H1 (cell line): ENCODE results near the gene NR3C2. TPM values are rescaled to one million over a fixed set of nuclear protein-coding genes. Genes with fewer than 3 reads are reported as not detected.

Source experiments
- CTBP2 ChIP-seq: IDR thresholded peaks from 2 replicates; pipeline ENCODE4 v1.7.0; 2011; ENCODE audit warnings: borderline replicate concordance, mild to moderate bottlenecking, moderate library complexity, mixed read lengths, low read length; ENCODE audit not compliant: insufficient read depth, insufficient read length
- E2F6 ChIP-seq: IDR thresholded peaks from 2 replicates; pipeline ENCODE4 v1.6.1; 2012; ENCODE audit warnings: inconsistent platforms
- polyA plus RNA-seq, 7 experiments: library from polyadenylated mRNA; depleted of rRNA in 3 of 7; stranded (reverse) in 5 of 7; unstranded in 2 of 7; fragments of >200 nt in 5 of 7; fragments of 200-250 nt in 2 of 7; gene quantifications; 1 replicate in 5 of 7; 2 replicates in 1 of 7; 4 replicates in 1 of 7; pipeline versions ENCODE4 v1.2.1 to v1.2.3, GENCODE V29; 2011 to 2013; ENCODE audit warnings: missing spikeins in 2 of 7, mixed read lengths in 2 of 7
- total RNA-seq: library from RNA; stranded (reverse); fragmentation: NEBNext Ultra II Directional; extraction: Animal tissue kit (Norgen Biotek cat#: 25700); gene quantifications from 2 replicates; pipeline ENCODE4 v1.2.1, GENCODE V29; 2021

The NR3C2 gene
- total and polyA plus RNA-seq, 2 of the 8 experiments (the other 6 are each of a cell fraction or from before 2014, with no cell fraction given) = 0.80 to 3.9 TPM

DNA sequence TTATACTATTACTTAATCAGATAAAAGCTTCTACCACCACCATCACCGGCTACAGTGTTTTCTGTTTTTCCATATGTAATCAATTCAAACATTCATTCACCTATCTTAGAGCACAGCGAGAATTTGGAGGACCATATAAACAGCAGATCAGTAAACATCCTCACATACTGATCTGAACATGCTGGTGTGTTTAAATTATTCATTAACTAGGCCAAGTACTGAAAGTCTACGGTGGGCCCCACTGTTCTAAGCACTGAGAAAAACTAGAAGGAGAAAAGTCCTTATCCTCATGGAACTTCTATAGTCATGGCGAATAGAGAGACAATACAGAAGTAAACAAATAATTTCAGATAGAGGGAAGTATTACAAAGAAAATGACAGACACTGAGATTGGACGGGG is 176.6 kb downstream of the NR3C2 start (continued):
- TF ChIP-seq E2F6 (no peak), CTBP2 (no peak)
